Common myeloid progenitor, CD34-positive (primary cell): Measurements from ENCODE around the gene STON2.

Experiments used
- CTCF ChIA-PET: fragments of 350-600 bp; sonication (Branson Sonifier 250); formaldehyde crosslinking; loops from one replicate; lab custom pipeline; 2021; ENCODE audit warnings: antibody characterized with exemption; lab: Charles Lee
- POLR2A ChIA-PET: fragments of 350-600 bp; sonication (Branson Sonifier 250); formaldehyde crosslinking; loops from one replicate; lab custom pipeline; 2021; ENCODE audit warnings: antibody characterized with exemption; lab: Charles Lee
- DNase-seq, 3 donors: peaks; one replicate each; pipeline versions ENCODE4 v3.0.0 to v3.0.0-alpha.2; 2013
- H3K27ac ChIP-seq, 2 experiments: 1 replicate in 1 of 2; 2 replicates in 1 of 2; pipeline ENCODE4 v1.7.0; 2013; ENCODE audit warnings: inconsistent platforms in 2 of 2, low read length in 2 of 2, mild to moderate bottlenecking in 2 of 2, low read depth in 1 of 2, moderate library complexity in 1 of 2; ENCODE audit not compliant: severe bottlenecking in 2 of 2, insufficient read depth in 1 of 2, poor library complexity in 1 of 2
- H3K27me3 ChIP-seq, 5 experiments: replicated peaks in 2 of 5; 1 replicate in 3 of 5; 2 replicates in 2 of 5; pipeline versions ENCODE4 v1.6.1 to v1.7.0; 2013; ENCODE audit warnings: low read length in 4 of 5, mild to moderate bottlenecking in 2 of 5, moderate library complexity in 2 of 5, inconsistent platforms in 1 of 5; ENCODE audit not compliant: insufficient read depth in 5 of 5, control insufficient read depth in 4 of 5
- H3K36me3 ChIP-seq, 4 experiments: 1 replicate in 2 of 4; 2 replicates in 2 of 4; pipeline versions ENCODE4 v1.6.1 to v1.7.0; 2013; ENCODE audit warnings: low read length in 3 of 4, control low read depth in 1 of 4, mild to moderate bottlenecking in 1 of 4; ENCODE audit not compliant: control insufficient read depth in 4 of 4, insufficient read depth in 4 of 4
- H3K4me1 ChIP-seq, 4 experiments: 1 replicate in 3 of 4; 2 replicates in 1 of 4; pipeline versions ENCODE4 v1.6.1 to v1.7.1; 2013; ENCODE audit warnings: low read length in 3 of 4, mild to moderate bottlenecking in 3 of 4, control low read depth in 1 of 4, inconsistent platforms in 1 of 4, moderate library complexity in 1 of 4; ENCODE audit not compliant: control insufficient read depth in 4 of 4, insufficient read depth in 4 of 4; ENCODE audit errors: control extremely low read depth in 1 of 4
- H3K4me3 ChIP-seq, 7 experiments: 1 replicate in 4 of 7; 2 replicates in 3 of 7; pipeline versions ENCODE4 v1.5.1 to v1.7.0; 2013; ENCODE audit warnings: mild to moderate bottlenecking in 7 of 7, low read length in 6 of 7, moderate library complexity in 6 of 7, inconsistent platforms in 2 of 7, low read depth in 2 of 7, control low read depth in 1 of 7; ENCODE audit not compliant: insufficient read depth in 4 of 7, control insufficient read depth in 1 of 7; ENCODE audit errors: extremely low read depth in 1 of 7
- H3K9me3 ChIP-seq, 5 experiments: 1 replicate in 4 of 5; 2 replicates in 1 of 5; pipeline versions ENCODE4 v1.6.1 to v1.7.1; 2013; ENCODE audit warnings: low read length in 4 of 5, mild to moderate bottlenecking in 2 of 5, inconsistent platforms in 1 of 5, low read depth in 1 of 5, moderate library complexity in 1 of 5; ENCODE audit not compliant: control insufficient read depth in 4 of 5, insufficient read depth in 2 of 5; ENCODE audit errors: control extremely low read depth in 1 of 5
- WGBS: methylation state at CpG from one replicate; pipeline ENCODE4 v1.1.5; 2013; ENCODE audit not compliant: insufficient coverage; 5-methylcytosine and 5-hydroxymethylcytosine counted together

STON2 gene

DNA sequence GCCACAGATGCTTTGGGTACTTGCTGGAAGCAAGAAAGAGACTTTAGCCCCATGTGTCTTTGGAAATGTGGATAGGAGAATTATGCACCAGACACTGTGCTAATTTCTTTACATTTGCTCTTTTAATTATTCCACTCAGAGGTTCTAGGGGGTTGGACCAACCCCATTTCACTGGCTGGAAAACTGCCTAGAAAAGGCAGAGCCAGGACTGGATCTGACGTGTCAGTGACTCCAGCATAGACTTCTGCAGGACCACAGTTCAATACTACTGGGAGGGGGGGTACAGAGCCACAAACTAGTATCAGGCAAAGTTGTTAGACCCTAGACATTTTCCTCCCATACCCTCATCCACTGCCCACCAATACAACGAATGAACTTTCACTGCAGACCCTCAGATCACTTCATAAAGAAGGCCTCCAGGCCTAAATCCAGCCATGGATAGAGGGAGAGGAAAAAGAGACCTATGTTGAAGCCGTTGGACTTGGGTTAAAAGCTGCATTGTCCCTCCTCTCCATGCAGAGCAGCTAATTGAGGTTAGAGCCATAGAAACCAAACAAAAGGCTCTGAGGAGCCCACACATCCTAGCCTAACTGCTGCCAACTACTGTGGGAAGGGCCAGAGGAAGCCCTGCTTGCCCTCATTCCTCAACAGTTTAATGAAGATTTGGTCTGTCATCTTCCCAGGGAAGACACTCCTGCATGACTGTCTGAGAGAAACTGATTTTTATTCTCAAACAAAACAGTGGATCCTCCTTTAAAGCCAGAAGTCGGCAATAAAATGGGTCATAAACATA, 68.7 kb downstream of the STON2 start:
- ChIA-PET POLR2A (no interaction called here), CTCF (interaction anchor here (1.4 kb wide), 1 partner anchor 9 kb away, joined by 3 read pairs; no protein-coding TSS in a partner anchor)
- 100% methylated on average over 3 of the region's 4 CpGs for WGBS
- Histone ChIP-seq H3K27me3 (no peaks in the 10 kb centered on the region), H3K27ac (no peak overlapping the region), H3K4me3 (no peak overlapping the region), H3K4me1 (peaks cover 0 to 5% (median 2%) of the 10 kb centered on the region in 4 experiments), H3K36me3 (peaks cover 0 to 7% (median 7%) of the 10 kb centered on the region in 4 experiments), H3K9me3 (no peaks in the 10 kb centered on the region)
- no peak for DNase-seq

DNA sequence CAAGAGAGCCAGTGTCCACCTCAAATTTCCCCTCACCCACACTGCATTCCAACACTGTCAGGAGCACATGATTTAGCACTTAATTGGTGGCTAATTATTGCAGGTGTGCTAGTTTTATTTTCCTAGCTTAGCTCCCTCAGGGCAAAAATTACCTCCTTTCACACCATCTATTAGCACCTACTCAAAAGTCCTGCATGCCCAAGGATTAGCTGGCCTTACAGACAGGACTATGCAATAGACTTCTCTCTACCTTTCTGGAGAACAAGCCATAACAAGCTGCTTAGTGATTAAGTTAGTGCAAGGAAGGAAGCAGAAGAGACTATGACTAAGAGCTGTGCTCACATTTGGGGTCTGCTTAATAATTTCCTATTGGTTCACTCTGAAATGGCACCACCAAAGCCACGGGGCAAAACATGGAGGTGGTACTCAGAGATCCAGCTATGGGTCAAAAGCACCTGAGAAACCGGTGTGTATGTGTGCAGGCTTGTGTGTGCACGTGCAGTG, 69.5 kb downstream of the STON2 start:
- Histone ChIP-seq H3K9me3 (no peaks in the 10 kb centered on the region), H3K27me3 (no peaks in the 10 kb centered on the region), H3K4me3 (no peak overlapping the region), H3K27ac (no peak overlapping the region), H3K4me1 (peaks cover 0 to 5% (median 2%) of the 10 kb centered on the region in 4 experiments), H3K36me3 (peaks cover 0 to 7% (median 7%) of the 10 kb centered on the region in 4 experiments)
- CTCF ChIA-PET, result interaction anchor here (0.7 to 1.4 kb wide), 2 partner anchors 10 to 62 kb away, joined by 3 read pairs; no protein-coding TSS in a partner anchor
- no CpG with 5 or more reads among the region's 3 CpGs for WGBS
- peak; percentile 22 to 29 (median 25) for DNase-seq
- POLR2A ChIA-PET, result no interaction called here

DNA sequence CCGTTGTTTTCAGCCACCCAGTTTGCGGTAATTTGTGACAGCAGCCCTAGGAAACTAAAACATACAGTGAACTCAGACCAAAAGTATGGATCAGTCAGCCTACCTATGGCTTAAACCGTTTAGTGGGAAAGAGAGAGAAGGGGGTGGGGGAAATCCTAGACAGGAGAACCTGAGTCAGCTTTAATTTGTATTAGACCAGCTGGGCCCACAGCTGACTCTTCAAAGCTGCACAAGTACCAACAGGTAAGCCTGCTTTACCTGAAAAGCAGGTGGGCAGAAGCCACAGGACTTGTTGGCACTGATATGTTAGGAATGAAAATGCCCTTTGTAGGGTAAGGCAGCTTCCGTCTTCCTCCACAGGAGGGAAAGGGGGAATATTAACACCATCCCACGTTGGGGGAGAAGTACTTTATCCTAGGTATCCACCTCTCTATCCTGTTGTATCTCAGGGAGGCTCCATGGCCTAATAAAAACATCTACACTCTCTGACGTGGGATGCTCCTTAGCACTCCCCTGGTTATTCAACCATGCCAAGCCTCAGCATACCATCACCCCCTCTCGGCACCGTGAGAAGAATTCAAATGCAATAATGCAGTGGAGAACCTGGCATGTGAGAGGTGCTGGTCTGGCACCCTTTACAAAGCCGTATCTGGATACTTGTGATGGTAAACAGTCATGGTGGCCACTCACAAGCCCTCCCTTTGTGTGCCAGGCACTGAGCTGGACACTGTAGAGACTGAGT, 70.3 kb downstream of the STON2 start:
- Histone ChIP-seq H3K27ac (no peak overlapping the region), H3K4me1 (peaks cover 0 to 5% (median 2%) of the 10 kb centered on the region in 4 experiments), H3K9me3 (no peaks in the 10 kb centered on the region), H3K4me3 (no peak overlapping the region), H3K27me3 (no peaks in the 10 kb centered on the region), H3K36me3 (peaks cover 0 to 7% (median 4%) of the 10 kb centered on the region in 4 experiments)
- ChIA-PET POLR2A (no interaction called here), CTCF (interaction anchor here (0.7 to 1.5 kb wide), 3 partner anchors 11 to 61 kb away, joined by 3 read pairs; no protein-coding TSS in a partner anchor)
- WGBS, result 95% methylated on average over 5 of the region's 9 CpGs
- DNase-seq, result no peak

DNA sequence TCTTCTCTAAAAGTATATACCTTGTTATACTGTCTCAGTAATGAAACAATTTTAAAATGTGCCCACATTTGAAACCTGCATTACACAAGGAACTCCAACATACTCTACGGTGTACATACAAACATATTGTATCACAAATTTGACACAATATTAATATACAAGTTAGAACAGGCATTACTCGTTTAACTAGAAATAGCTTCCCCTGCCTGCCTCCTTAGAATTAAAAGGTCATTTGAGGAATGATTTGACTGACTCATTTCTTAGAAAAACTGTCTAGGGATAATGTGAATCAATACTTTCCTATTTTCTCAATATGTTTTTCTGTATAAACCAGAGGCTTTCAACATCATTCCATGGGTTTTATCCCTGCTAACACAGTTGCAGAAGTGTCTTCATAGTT, 73.7 kb downstream of the STON2 start:
- H3K9me3 ChIP-seq, result no peaks in the 10 kb centered on the region
- ChIA-PET POLR2A (no interaction called here), CTCF (interaction anchor here (0.6 kb wide), 1 partner anchor 687 kb away, joined by 4 read pairs; no protein-coding TSS in a partner anchor)
- WGBS, result no CpG with 5 or more reads among the region's 2 CpGs
- H3K27ac ChIP-seq, result no peak overlapping the region
- peaks cover 3 to 13% (median 4%) of the 10 kb centered on the region in 4 experiments for H3K36me3 ChIP-seq
- H3K27me3 ChIP-seq, result no peaks in the 10 kb centered on the region
- no peak for DNase-seq
- peaks cover 0 to 10% (median 2%) of the 10 kb centered on the region in 4 experiments for H3K4me1 ChIP-seq
- no peak overlapping the region for H3K4me3 ChIP-seq

DNA sequence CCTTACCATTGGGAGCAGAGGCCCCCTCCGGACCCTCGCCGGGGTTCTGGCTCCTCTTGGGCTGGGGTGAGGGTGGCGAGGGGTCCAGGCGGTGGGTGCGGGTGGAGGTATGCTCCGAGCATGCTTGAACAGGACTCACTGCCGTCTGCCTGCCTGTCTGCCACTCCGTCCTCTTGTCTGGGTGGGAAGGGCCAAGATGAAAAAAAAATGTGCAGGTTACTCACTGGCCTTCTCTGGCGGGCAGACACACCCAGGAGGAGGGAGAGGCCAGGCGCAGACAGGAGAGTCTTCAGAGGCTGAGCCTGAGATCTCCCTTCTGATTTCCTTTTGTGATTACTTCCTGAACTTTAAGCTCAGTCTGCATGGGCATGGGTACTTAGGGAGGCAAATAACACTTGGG, 76.1 kb downstream of the STON2 start:
- CTCF ChIA-PET, result no interaction called here
- POLR2A ChIA-PET, result no interaction called here

DNA sequence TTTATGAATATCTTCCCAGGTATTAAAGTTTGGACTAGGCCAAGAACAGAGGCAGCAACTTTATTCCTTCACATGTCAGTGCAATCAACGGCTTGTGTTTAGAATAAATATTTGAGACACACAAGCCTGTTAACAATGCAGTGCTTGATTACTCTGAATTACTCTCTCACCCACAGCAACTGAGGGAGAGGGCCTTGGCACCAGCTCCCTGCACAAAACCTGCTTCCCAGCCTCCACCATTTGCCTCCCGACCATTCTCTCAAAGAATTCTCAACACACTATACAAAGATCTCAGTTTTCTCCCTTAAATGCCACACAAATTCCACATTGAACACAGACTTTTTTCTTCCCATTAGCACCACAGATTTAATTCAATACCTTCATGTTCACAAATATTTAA, 77.0 kb downstream of the STON2 start:
- no peak overlapping the region for H3K4me3 ChIP-seq
- ChIA-PET CTCF (no interaction called here), POLR2A (no interaction called here)
- no peaks in the 10 kb centered on the region for H3K27me3 ChIP-seq
- peaks cover 3 to 14% (median 10%) of the 10 kb centered on the region in 4 experiments for H3K36me3 ChIP-seq
- H3K4me1 ChIP-seq, result peaks cover 0 to 6% (median 2%) of the 10 kb centered on the region in 4 experiments
- no peak overlapping the region for H3K27ac ChIP-seq
- no peaks in the 10 kb centered on the region for H3K9me3 ChIP-seq
- 100% methylated on average over 2 of the region's 2 CpGs for WGBS
- no peak for DNase-seq

More for the DNA sequence above, 76.1 kb downstream of the STON2 start:
- peak in 1 of 3 donors; percentile 5 for DNase-seq
- Histone ChIP-seq H3K9me3 (no peaks in the 10 kb centered on the region), H3K4me3 (no peak overlapping the region), H3K36me3 (peaks cover 3 to 18% (median 6%) of the 10 kb centered on the region in 4 experiments), H3K27me3 (no peaks in the 10 kb centered on the region), H3K27ac (no peak overlapping the region), H3K4me1 (peaks cover 0 to 6% (median 2%) of the 10 kb centered on the region in 4 experiments)
- WGBS, result 96% methylated on average over 7 of the region's 11 CpGs
